A549 (cell line): Measurements from ENCODE around the gene NLK.

Source experiments
- POLR2A ChIP-seq: IDR thresholded peaks from 2 replicates; pipeline ENCODE4 v1.6.1; 2012; ENCODE audit warnings: mild to moderate bottlenecking, low read length
- TF ChIP-seq, protein P1 (sequence below): fragments of 450-650 bp; IDR thresholded peaks from 2 replicates; pipeline ENCODE4 v1.6.1; 2014; ENCODE audit warnings: antibody characterized with exemption
- TF ChIP-seq, protein P2 (sequence below): fragments of >200 bp; sonication (Bioruptor Twin); formaldehyde crosslinking; IDR thresholded peaks from 3 replicates; pipeline ENCODE4 v1.5.1; 2016

DNA sequence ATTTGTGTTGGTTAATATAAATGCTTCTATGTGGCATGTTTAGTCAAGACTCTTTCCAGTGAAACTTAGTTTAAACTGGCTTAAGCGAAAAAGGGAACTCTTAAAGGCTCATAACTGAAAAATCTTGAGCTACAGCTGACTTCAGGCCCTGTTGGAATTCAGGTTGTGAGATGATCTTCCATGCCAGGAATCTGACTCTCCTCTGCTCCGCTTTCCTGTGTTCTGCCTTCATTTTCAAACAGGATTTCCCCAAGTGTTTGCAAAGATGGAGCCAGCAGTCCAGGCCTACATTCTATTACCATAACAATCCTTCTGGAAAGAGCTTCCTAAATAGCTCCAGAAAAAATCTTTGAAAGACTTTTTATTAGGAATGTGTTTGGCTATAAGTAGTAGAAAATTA is 134.9 kb downstream of the NLK start:
- no peak for TF ChIP-seq POLR2A
- TF ChIP-seq, protein P1, sequence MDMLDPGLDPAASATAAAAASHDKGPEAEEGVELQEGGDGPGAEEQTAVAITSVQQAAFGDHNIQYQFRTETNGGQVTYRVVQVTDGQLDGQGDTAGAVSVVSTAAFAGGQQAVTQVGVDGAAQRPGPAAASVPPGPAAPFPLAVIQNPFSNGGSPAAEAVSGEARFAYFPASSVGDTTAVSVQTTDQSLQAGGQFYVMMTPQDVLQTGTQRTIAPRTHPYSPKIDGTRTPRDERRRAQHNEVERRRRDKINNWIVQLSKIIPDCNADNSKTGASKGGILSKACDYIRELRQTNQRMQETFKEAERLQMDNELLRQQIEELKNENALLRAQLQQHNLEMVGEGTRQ = no peak
- TF ChIP-seq, protein P2, sequence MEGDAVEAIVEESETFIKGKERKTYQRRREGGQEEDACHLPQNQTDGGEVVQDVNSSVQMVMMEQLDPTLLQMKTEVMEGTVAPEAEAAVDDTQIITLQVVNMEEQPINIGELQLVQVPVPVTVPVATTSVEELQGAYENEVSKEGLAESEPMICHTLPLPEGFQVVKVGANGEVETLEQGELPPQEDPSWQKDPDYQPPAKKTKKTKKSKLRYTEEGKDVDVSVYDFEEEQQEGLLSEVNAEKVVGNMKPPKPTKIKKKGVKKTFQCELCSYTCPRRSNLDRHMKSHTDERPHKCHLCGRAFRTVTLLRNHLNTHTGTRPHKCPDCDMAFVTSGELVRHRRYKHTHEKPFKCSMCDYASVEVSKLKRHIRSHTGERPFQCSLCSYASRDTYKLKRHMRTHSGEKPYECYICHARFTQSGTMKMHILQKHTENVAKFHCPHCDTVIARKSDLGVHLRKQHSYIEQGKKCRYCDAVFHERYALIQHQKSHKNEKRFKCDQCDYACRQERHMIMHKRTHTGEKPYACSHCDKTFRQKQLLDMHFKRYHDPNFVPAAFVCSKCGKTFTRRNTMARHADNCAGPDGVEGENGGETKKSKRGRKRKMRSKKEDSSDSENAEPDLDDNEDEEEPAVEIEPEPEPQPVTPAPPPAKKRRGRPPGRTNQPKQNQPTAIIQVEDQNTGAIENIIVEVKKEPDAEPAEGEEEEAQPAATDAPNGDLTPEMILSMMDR = no peak
